GM19043 (cell line): ENCODE measurements around the gene DUSP10.
A peak's percentile ranks its signal among the peaks of the same experiment; 100 is the strongest.

Experiments used
- ATAC-seq: cut with Tn5 transposase; IDR thresholded peaks from one replicate; pipeline ENCODE4 v1.9.1; 2021; ENCODE audit warnings: low read depth; ENCODE audit not compliant: unreplicated experiment

Gene DUSP10

DNA sequence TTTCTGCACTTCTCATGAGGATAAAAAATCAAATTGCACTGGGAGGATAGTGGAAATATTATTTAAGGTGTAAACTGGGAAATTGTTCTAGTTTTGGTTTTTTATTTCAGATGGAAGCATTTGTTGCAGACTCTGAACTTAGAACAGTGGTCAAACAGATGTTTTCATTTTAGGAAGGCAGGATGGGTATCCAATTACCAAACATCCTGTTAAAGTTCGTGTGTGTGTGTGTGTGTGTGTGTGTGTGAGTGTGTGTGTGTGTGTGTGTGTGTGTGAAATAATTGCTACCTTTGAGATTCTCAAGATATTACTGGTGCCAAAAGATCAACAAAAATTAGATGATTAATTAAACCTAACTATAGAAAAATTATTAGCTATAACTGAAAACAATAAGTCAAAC lies 24.3 kb upstream of the DUSP10 start:
- ATAC-seq, result no peak

DNA sequence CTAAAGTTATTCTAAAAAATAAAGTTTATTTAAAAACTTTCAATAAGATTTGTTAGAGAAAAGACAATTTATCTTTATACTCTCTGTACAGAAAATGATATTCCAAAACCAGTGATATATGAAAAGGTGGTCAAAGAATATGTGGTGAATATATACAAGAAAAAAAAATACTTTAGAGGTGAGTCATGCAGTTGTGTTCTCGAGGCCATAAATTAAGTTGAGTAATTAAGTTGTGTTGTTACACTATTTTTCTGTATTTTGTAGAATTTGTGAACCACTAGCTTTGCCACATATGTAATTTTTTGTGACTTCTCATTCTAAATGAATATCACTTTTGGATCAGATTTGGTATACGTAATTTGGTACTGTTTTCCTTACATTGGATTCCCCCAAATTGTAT lies 23.6 kb upstream of the DUSP10 start:
- ATAC-seq, result no peak

- ATAC-seq, result no peak
These were observed 20.2 kb upstream of the DUSP10 start for GRCh38 chr1:221762121-221762520.

DNA sequence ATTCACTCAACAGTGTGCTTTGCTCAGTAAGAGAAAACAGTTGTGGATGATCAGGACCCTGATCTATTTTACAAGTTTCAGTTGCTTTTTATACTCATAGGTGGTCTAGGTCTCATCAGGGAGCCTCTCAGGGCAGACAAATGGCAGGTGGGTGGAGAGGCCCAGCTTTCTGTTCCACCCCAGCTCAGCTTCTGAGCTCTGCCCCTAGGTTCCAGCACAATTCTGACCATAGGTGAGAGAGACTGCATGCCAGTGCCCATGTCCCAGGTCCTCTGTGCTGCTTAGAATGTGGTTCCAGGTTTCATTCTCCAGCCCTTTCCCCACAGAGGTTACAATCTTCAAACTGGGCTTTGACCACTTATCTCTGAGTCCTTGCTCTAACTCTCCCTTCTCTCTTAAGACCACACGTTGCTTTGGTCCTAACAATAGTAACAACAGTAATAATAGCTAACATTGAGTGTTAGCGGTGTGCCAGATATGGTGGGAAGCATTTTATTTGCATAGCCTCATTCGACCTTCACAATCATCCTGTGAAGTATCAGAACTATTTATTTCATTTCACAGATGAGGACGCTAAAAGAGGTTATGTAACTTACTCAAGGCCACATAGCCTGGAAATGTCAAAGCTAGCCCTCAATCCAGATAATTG lies 19.6 kb upstream of the DUSP10 start:
- peak; percentile 62 for ATAC-seq

- ATAC-seq, result no peak
These were observed 19.0 kb upstream of the DUSP10 start for GRCh38 chr1:221760911-221761310.

DNA sequence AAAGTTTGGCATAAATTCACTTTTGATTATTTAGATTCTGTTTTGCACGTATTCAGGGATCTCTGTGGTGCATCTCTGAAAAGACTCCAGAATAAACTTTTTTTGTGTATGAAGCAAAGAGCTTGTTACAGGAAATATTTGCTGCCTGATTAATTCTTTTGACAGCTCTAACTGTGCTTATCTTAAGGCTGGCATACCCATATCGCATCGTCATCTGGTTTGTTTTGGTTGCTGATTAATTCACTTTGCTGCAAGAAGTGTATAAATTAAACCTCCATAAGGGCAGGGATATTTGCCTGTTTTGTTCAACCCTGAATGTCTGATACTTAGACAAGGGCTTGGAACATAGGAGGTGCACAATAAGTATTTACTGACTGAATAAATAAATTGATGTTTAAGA lies 17.5 kb upstream of the DUSP10 start:
- no peak for ATAC-seq

DNA sequence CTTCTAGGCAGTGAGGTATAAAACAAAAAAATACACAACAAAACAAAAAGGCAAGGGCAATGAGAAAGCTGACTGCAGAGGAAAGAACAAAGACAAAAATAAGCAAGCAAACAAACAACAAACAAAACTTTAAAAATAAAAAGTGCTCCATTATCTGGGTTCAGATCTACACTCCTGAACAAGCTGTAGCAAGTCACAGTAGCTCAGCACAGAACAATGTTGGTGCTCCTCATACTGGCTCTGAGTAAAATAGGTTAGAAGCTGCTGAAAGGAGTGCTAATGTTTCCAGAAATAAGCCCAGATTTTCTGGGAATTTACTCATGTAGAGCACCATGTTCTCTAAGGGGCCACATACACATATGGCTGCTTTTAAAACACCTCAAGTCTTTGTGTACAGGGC lies 16.6 kb upstream of the DUSP10 start:
- ATAC-seq, result no peak

DNA sequence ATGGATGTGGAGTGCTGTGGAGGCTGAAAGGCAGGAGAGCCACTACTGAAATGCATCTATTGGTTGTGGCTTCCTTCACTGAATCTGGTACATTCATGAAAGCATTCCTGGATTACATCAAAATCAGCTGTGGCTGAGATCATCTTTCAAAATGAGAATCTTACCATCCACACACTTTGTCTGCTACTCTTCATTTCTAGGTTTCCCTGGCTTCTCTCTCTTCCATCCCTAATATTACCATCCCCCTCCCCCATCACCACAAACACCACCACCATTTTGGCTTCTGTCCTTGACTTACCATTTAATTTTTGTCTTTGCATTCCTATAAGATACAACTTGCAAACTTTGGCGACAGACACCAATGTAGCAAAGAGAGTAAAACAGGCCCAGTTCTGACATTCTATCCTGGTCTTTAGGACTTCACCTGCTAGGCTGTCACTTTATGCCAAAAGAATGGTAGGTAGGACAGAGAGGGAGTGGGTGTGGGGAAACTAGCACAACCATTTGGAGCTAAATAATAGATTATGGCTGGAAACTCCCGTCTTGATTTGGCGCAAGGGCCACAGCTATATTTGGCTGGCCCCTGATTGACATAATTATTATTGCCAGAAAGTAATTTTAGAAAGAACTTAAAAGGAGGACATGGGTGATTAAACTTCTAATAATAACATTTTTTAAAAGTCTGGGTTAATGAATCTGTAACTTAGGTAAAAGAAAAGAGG lies 15.1 kb upstream of the DUSP10 start:
- no peak for ATAC-seq

DNA sequence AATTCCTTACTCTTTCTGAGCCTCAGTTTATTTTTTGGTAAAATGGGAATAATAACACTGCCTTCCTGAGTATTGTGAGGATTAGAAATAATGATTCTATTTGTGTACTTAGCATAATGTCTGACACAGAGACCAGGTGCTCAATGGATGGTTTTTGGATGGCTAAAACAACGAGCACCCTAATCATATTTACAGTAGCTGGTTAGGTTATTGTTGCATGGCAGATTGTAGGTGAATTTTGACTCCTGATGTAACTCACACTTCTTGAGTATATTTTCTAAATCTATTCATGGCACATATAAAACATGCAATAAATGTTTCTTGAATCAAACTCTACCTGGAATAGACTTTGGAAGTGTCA lies 11.9 kb upstream of the DUSP10 start:
- peak; percentile 39 for ATAC-seq

DNA sequence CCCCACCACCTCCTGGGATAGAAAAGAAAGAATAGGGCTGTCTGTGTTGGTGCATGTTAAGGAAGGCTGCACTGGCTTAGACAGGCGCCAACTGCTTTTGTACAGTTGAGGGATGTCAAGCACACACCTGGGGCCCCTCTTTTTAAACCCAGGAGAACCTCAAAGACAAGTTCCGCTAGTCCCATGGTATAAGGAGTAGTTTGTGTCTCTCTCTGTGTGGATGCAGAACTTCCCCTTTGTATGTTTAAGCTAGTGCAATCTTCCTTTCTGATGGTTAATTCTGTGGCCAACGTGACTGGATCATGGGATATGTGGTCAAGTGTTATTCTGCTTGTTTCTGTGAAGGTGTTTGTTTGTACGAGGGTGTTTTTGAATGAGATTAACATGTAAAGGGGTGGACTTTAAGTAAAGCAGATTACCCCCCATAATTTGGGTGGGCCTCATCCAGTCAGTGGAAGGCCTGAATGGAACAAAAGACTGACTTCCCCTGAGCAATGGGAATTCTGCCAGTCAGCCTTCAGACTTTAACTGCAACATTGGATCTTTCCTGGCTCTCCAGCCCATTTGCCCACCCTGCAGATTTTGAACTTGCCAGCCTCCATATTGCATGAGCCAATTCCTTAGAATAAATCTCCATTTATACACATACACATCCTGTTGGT lies 9.5 kb upstream of the DUSP10 start:
- ATAC-seq, result no peak

DNA sequence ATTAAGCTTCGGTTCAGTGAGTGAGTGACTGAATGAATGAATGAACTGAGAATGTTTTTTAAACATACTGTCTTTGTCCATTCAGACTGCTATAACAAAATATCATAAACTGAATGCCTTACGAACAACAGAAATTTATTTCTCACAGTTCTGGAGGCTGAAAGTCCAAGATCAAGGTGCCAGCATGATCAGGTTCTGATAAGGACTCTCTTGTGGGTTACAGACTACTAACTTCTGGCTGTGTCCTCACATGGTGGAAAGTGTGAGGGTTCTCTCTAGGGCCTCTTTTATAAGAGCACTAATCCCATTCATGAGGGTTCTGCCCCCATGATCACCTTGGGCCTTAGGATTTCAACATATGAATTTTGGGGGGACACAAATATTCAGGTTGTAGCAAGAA lies 7.1 kb upstream of the DUSP10 start:
- ATAC-seq, result no peak

DNA sequence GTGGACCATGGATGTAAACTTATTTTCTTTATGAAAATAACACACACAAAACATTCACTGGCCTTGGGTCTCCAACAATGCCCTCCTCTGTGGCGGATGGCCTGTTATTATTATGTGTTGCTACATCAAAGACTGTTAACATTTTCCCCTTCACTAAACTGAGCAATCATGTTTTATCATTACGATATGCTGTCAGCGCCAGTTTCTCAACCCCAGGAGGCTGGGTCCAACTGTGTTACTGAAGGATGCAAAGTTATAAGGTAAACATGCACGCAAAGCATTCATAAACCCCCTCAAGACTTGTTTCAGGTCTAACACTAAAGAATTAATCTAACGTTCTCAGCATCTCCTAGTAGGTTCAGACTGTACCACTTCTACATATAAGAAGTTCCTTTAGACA lies 6.0 kb upstream of the DUSP10 start:
- no peak for ATAC-seq

DNA sequence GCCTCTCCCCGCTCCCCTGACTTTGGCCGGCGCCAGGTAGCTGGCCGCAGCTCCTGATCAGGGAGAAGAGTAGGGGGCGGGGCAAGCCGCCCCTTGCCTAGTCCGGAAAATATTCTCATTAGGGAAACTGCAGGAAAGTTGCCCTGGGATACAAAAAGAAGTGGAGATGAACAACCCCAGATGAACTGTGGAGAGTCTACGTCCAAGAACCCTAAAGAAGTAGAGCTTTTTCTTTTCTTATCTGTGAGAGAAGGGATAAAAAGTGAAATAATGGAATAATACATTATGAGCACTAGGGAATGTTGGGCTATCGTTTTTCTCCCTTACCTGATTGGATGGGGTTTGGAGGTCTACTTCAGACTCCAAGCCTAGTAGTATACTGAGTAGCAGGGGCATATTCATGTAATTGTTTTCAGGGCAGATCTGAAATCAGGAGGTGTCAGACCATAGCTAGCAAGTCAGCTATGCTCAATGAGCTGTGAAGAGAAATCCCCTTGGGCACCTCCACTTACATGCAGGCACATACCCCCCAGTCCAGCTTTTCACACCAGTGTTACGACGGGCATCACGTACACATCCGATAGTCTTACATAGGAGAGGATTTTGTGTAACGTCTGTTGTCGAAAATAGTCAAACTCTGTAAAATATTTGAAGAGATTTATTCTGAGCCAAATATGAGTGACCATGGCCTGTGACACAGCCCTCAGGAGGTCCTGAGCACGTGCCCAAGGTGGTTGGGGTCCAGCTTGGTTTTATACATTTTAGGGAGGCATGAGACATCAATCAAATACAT lies 1.7 kb upstream of the DUSP10 start:
- ATAC-seq, result no peak

- ATAC-seq, result peak; percentile 34
These were observed 896 bp upstream of the DUSP10 start for GRCh38 chr1:221742555-221743415.

GRCh38 chr1:221740993-221741702 lies 741 bp downstream of the DUSP10 start:
- ATAC-seq, result no peak

- ATAC-seq, result no peak
These were observed 1.4 kb downstream of the DUSP10 start for GRCh38 chr1:221740369-221740992.

- no peak for ATAC-seq
These were observed 2.2 kb downstream of the DUSP10 start for GRCh38 chr1:221739677-221740025.

GRCh38 chr1:221739018-221739676 lies 2.7 kb downstream of the DUSP10 start:
- ATAC-seq, result no peak

- no peak for ATAC-seq
These were observed 5.2 kb downstream of the DUSP10 start for GRCh38 chr1:221736714-221737113.
